ENCODE results near the gene LARGE1.

LARGE1 gene

DNA sequence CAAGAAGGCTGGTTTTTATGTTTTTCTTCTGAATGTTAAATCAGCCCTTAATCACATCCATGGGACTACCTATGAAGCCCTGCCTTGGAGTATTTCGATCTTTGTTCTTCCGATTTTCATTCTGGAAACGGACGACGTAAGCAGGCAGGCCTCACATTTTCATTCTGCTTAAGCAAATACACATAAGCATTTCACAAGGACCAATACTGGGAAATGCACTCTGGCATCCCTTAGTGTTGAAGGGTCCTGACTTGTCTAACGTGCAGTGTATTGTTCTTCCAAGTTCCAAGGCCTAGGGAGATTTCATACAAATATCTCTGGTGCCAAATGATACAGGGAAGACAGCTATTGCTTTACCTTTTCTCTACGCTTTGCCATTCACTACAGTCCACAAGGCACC, 143.8 kb downstream of the LARGE1 start:
- DNase-seq (ENCODE audit: low read depth in 3 of 3) = no peak

DNA sequence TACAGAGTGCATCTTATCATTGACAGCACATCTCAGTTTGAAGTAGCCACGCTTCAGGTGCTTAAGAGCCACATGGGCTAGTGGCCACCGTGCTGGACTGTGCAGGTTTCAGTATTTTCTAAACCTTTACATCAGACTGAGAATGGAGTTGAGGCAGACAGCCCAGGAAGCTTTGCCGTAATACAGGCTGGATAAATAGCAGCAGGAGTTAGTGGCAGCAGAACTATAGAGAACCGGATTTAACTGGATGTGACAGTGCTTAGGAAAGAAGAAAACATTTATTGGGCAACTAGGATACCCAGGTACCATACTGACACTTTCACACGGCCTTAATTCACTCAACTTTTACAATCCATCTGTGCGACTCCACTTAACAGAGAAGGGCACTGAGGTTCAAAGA, 145.5 kb downstream of the LARGE1 start:
- no peak for DNase-seq (ENCODE audit: low read depth in 3 of 3)

DNA sequence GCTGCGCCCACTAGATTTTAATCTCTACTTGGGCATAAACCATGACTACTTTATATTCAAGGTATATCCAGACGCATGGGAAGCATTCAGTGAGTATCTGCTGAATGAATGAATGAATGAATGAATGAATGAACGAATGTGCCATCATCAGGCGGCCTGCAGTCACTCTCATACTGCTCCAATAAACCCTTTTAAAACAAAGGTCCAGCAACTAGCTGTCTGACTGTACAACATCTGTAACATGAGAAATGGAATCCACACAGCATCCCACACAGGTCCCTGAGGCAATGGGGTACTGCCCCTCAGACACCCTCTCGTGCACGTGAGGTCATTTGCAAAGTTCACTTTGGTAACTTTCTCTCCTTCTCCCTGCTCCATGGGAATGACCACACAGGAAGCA, 147.5 kb downstream of the LARGE1 start:
- DNase-seq (ENCODE audit: low read depth in 3 of 3) = no peak

DNA sequence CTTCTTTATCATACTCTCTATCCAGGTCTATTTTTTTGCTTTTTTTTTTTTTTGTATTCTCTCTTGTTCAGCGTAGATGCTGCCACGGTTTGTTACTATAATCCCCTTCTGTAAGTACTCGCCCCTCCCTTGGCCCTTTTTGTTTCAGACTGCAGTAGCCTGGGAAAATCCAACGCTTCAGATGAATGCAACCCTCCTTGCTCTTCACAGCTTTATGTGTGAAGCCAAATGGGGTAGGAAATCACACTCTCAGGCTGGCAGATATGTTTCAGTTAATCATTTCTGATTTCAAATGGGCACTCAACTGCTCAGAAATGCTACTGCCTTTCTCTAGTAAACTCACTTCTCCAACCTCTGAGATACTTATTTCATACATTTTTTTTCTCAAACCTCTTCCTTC, 149.1 kb downstream of the LARGE1 start:
- no peak for DNase-seq (ENCODE audit: low read depth in 3 of 3)

DNA sequence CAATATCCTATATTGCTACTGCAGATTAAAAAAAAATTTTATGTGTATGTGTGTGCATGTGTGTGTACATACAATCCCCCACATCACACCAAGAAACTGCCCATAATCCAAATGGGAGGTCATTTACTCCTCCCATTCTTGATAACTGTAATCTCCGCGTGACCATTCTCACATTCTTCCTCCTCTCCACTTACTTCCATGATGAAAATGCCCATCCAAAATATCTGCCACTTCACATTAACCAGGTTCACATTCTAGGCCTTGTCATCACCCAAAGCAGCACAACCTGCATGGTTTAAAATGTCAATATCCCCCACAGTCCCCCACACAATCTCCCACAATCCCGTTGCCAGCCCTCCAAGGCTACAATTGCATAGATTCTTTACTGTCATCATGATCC, 149.6 kb downstream of the LARGE1 start:
- DNase-seq (ENCODE audit: low read depth in 3 of 3) = no peak

DNA sequence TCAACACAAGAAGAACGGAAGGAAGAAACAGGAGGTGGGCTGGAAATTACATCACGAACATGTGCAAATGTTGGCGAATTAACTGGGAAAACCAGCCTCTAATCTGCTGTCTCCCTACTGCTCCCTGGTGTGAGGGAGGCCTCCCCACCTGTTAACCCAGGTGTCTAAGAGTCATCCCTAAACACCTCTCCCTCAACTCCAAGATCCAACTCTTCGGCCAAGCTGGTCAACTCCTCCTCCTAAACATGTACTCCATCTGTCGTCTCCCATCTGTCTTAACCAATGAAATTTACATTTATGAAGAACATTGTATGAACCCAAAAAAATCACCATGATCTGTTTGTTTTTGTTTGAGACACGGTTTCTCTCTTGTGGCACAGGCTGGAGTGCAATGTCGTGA, 154.2 kb downstream of the LARGE1 start:
- DNase-seq (ENCODE audit: low read depth in 3 of 3) = no peak

DNA sequence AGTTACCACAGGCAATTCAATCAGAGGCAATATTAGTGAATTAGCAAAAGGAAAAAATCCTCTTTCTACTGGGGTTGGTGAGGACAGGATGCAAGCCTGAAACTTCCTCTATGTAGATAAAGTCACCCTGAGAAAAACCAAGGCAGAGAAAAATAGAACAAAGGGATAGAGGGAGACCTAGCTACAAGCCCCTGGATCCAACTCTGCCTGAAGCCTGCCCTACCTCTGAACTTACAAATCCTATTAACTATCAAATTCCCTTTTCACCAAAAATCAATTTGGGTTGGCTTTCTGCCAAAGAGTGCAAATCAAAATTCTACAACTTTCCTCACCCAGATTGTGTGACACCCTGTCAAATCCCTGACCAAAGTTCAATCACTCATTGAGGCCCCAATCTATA, 161.3 kb downstream of the LARGE1 start:
- no peak for DNase-seq (ENCODE audit: low read depth in 3 of 3)

DNA sequence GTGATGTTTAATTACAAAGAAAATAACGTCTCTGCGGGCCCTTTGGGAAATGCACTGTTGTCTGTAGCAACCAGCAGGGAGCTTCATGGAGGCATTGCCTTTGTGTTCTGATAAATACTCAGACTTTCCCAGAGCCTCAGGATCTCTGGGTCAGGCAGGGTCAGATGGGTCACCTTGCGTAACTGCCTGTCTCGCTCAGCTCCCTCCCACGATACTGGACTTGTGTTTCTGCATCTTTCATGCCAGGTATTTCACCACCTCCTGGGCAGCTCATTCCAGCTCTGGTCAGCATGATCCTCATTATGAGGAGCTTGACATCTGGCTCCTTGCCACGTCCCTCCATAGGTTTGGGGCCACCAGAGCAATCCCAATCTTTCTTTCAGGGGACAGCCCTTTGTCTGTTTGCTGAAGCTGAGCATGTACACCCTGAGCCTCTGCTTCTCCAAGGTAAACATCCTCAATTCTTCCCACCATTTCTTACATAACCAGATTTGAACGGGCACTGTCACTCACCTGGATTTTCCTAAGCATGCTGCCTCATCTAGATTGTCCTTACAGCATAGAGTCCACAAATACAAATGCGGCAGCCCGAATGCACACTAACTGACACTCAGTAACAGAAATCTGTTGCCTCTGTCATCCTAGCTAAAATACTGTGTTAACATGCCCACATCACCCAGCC, 162.3 kb downstream of the LARGE1 start:
- DNase-seq (ENCODE audit: low read depth in 3 of 3) = no peak

DNA sequence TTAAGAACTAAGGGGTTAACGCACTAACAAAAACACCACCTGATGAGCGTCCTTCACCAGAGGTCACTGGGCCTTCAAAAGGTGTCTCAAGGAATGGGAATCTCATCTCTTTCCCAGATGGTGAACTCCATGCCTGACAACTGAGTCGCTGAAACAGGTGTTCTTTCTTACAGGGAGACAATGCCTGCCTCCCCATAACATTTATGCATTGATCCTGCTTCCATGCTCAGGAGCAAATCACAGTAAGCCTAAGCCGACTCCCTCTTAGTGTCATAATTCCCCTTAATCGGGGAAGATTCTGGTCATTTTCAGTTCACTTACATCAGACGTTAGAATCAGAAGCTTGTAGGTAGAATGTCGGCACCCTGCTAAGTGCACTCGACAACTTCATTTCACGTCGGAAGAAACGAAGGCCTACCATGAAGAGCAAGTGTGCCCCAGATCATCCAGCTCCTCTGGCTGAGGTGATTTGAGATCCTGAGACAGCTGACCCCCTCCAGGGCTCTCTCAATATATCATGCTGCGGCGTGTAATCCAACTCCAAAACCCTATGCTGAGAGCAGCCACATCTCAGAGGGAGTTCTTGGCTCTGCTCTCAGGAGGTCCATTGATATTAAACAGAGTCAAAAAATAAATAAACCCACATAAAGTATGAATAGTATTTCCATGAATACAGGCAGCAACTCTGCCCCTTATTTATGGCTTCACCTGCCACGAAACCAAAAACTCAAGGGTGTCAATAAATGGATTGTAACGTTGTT, 163.1 kb downstream of the LARGE1 start:
- no peak for DNase-seq (ENCODE audit: low read depth in 3 of 3)

DNA sequence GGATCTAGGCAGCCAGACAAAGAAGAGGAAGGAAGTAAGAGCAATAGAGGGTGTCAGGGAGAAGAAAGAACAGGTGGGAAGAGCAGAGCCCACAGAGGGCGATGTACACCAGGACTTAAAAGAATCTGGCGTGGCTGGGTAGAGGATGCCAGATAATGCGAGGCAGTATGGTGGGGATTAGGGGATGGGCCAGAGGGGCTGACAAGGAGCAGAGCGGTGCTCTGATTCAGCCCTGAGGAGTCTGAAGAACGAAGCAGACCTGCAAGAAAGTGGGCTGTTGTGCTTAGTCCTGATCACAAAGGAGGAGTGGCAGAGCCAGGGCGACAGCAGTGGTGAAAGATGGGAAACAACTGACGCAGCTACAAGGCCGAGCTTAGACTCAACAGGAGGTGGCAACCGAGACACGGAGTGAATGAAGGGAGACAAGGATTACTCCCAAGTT, 163.7 kb downstream of the LARGE1 start:
- DNase-seq (ENCODE audit: low read depth in 3 of 3) = no peak

DNA sequence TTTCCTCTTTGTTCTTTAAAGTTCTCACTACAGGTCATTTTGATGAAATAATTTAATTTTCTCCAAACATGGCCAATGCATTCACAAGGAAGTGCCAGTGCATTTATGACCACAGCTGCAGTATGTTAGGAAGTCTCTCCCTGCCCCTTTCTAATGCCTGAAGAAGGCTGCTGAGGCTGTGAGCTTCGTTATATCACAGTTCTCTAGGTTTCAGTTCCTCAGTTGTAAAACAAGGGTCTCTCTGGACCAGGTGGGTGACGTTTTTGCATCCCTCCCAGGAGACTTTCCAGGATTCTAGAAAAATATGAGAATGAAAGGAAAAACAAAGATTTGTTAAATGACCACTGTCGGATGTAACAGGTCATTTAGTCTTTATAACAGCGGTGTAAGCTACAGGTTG, 171.6 kb downstream of the LARGE1 start:
- DNase-seq (ENCODE audit: low read depth in 3 of 3) = no peak

DNA sequence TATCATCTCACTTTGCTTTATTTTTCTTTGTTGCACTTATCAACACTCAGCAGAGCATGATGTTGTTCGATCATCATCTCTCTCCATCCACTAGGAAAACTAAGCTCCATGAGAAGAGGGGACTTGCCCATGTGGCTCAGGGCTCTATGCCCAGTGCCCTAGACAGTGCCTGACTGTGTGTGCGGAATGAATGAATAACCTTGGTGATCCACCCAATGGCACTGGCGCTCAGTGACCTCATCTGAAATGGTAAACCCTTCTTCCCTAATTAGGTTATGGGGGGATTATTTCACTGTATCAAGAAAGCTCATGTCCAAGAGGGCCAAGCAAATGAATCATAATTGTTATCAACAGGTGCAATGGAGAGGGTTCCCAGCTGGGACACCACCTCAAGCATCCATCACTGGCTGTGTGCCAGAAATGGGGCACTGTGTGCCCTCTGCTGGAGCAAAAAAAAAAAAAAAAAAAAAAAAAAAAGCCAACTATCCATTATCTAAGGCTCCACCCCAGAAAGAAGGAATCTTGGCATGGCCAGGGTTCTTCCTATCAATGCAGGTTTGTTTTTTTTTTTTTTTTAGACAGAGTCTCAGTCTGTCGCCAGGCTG, 172.6 kb downstream of the LARGE1 start:
- DNase-seq (ENCODE audit: low read depth in 3 of 3) = no peak

DNA sequence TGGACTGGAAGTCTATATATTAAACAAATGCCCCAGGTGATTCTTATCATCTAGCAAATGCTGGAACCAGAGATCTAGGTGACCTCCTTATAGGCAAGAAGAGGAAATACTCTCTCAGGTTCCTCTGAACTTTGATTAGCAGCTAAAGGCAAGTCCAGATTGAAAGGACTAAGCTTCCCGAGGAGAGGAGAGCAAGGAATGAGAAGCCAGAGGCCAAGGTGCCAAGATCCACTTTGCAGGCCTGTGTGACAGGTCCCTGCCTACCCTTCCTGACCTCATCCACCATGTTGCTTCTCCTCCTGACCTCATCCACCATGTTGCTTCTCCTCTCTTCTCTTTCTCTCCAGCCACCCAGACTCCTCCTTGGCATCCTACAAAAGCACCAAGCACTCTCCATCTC, 173.2 kb downstream of the LARGE1 start:
- no peak for DNase-seq (ENCODE audit: low read depth in 3 of 3)

DNA sequence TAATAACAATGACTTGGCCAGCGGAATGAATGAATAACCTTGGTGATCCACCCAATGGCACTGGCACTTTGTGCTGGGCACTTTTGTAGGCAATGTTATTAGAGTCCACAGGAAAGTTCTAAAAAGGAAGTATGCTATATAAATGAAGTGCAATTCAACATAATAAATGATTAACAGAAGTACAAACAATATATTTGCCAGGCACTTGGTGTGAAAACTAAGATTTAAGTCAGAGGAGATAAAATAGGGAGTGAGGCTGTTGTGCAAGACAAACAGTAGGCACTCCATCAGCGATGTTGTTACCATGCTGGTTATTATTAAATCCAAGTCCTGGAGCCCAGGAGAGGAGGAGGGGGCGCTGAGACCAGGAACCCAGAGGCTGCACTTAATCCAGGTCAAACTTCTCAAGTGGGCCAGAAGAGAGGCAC, 173.8 kb downstream of the LARGE1 start:
- DNase-seq (ENCODE audit: low read depth in 3 of 3) = no peak

DNA sequence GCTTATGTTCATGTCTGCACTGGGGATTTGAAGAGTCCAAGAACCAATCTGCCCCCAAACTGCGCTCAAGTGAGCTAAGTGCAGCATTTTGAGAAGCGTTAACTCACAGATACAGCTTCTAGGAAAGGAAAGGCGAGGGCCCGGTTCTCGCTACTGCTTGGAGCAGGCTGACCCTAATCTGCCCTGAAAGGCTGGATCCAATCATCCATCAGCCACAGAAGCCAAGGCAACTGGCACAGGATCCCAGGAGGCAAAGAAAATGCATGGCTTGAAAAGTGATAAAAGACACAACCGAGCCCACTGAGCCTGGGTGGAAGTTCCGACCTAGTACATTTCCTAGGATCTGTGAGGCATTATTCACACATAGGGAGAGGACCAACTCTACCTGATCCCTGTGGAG, 174.8 kb downstream of the LARGE1 start:
- DNase-seq (ENCODE audit: low read depth in 3 of 3) = no peak

DNA sequence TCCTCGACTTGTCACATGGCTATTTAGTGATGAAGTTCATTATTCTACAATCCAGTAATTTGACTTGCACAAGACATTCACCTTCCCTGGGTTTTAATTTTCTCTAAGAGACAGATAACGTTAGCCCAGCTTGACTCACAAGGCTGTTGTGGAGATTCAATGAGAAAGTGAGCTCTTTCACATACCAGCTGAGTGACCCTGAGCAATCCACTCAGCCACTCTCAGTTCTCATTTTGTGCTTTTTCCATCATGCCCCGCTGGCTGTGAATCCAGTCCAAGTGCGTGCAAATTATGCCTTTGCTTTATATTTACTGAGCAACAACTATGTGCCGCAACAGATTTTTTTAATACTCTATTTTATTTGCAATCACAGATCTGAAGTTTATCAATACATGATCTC, 176.5 kb downstream of the LARGE1 start:
- DNase-seq (ENCODE audit: low read depth in 3 of 3) = no peak

DNA sequence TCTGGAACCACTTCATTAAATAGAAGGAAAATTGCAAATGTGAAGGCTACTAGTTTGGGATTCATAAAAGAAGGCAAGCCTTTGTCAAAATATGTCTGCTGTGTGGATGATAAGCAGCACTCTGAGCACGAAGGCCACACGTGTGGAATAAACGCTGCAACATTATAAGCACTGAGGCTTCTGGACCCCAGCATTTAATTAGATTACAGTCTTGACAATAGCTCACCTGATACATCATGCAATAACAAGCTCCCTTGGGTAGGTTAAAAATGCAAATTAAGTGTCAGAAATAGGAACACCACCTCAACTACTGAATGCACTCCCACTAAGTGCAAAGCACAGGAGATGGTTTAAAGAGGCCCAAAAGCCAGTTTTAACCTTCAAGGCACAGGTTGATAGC, 179.3 kb downstream of the LARGE1 start:
- DNase-seq (ENCODE audit: low read depth in 3 of 3) = no peak

DNA sequence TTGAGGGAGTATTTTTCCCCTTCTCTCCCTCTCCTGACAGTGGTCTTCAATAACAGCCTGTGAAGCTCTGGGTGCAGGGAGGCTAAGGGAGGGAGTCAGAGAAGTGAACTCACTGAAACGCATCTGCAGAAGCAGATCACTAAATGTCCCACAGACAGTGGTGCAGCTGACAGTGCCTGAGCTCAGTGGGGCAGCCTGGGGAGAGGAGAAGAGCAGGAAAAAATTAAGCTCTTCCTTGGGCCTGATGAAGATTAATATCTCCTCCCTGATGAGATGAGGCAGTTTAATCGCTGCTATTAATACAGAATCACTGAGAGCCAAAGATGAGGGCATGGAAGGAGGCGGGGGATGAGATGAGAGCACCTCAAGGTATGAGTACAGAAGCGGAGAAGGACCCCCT, 180.8 kb downstream of the LARGE1 start:
- no peak for DNase-seq (ENCODE audit: low read depth in 3 of 3)

DNA sequence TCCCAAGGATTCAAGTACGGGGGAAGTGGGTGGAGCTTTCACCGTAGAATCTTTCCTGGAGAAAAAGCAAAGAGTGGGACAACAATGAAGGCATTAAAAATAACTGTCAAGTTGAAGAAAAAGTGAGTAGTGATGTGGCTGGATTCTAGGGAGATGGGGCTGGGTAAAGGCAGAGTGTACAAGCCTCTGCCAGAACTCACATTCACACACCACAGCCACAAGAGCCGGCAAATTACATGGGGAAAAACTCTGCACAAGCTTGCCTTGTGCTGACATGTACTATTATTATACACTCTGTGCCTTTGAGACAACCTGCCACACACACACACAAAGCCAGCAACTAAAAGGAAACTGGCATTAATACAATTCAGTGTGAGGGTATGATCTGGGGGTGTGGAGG, 182.6 kb downstream of the LARGE1 start:
- DNase-seq (ENCODE audit: low read depth in 3 of 3) = no peak

DNA sequence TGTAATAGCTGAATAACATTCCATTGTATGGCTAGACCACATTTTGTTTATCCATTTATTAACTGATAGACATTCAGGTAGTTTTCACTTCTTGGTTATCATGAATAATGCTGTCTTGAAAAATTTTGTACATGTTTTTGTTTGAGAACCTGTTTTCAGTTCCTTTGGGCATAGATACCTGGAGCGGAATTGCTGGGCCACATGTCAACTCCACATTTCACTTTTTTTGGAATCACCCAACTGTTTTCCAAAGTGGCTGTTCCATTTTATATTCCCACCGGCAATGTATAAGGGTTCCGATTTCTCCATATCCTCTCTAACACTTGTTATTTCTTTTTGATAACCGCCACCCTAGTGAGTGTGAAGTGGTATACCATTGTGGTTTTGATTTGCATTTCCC, 184.3 kb downstream of the LARGE1 start:
- DNase-seq (ENCODE audit: low read depth in 3 of 3) = no peak

DNA sequence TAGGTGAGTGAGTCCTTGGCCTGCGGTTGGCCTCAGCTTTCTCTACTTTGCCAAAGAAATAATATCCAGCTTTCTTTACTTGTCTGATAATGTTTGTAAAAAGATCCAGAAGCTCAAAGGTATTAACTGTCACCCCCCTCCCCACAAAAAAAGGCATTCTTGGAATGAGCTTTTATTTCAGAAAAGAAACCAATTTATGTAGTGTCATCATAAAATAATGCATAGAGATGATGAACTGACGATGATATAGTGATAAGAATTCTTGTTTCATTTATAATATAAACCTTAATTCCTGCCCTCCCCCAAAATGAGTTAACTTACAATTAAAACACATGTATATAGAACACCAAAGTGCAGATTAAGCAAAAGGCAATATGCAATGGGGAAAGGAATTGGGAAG, 191.4 kb downstream of the LARGE1 start:
- no peak for DNase-seq (ENCODE audit: low read depth in 3 of 3)

DNA sequence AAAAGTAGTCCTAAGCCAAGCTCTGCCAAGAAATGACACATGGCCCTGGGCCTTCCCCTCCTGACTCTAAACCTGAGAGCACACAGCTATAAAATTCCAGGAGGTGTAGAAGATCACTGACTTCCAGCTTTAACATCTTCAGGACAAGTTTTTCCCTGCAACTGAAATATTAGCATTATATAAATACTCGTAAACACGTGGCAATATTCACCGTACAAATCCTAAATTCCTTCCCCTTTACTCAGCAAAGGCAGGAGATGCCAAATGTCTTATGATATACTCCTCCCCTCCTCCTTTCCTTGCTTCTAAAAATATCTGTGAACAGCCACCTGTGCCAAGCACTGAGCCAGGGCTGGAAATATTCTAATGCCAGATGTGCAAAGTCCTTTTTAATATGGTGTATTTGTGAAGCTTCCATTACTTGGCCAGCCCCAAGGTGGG, 194.0 kb downstream of the LARGE1 start:
- no peak for DNase-seq (ENCODE audit: low read depth in 3 of 3)

DNA sequence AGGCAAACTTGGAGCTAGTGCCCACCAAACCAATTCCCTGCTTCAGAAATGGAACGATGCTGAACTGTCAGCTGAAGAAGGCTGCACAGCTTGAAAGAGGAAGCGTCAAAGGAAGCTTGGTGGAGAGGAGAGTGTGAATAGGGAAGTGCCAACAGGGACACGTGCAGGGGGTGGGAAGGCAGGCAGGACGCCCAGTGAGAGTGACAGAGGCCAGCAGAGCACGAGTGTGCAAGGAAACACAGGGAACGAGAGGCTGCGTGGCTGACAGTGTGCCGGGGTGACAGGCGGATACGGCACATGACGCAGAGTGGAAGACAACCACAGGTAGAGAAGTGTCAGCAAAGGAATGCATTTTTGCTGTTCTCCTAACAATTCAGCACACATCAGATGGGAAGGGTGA, 196.4 kb downstream of the LARGE1 start:
- DNase-seq (ENCODE audit: low read depth in 3 of 3) = no peak
